Measurements from ENCODE around the gene ENAM.

- no peak for TF ChIP-seq CTCF (IDR thresholded peaks at IDR 0.05; ENCODE audit: control extremely low read depth in 1 of 3, insufficient read depth in 1 of 3, low read depth in 1 of 3, low read length in 3 of 3)
- no peak for TF ChIP-seq EGR1 (IDR thresholded peaks at IDR 0.05; ENCODE audit: borderline replicate concordance, low read depth, low read length)
- TF ChIP-seq EP300 (IDR thresholded peaks at IDR 0.05; ENCODE audit: borderline replicate concordance in 1 of 2, low read depth in 2 of 2, low read length in 2 of 2), result no peak
- TF ChIP-seq CHD1 (IDR thresholded peaks at IDR 0.05; ENCODE audit: low read depth, low read length), result no peak
- TF ChIP-seq CREB1 (IDR thresholded peaks at IDR 0.05), result no peak
- no peak for TF ChIP-seq POLR2A (IDR thresholded peaks at IDR 0.05; ENCODE audit: control extremely low read depth in 1 of 2, low read depth in 2 of 2, low read length in 2 of 2)
- TF ChIP-seq HDAC6 (IDR thresholded peaks at IDR 0.05; ENCODE audit: low read depth, low read length), result no peak
- TF ChIP-seq EZH2 (IDR thresholded peaks at IDR 0.05; ENCODE audit: low read depth, low read length, severe bottlenecking), result no peak
- no peak for TF ChIP-seq BCL11A (IDR thresholded peaks at IDR 0.05; ENCODE audit: low read depth in 2 of 2, low read length in 2 of 2)
- no peak for TF ChIP-seq NRF1 (IDR thresholded peaks at IDR 0.05; ENCODE audit: low read depth, low read length)
- TF ChIP-seq POLR2AphosphoS5 (IDR thresholded peaks at IDR 0.05; ENCODE audit: low read depth, low read length), result no peak
- TF ChIP-seq CEBPB (IDR thresholded peaks at IDR 0.05; ENCODE audit: low read depth, low read length), result no peak
Measured at GRCh38 chr4:70667740-70668535, 39.4 kb downstream of the ENAM start.

Data from H1 (cell line).